Measurements from ENCODE around the gene F12. TPM values are rescaled to one million over a fixed set of nuclear protein-coding genes. Genes with fewer than 3 reads are reported as not detected.

Gene F12
- polyA plus RNA-seq, 3 donors: 1.4 to 5.5 (median 1.5) TPM

- Mint-ChIP-seq H3K4me1 (peaks cover 90% of the 10 kb centered on the region), H3K9me3 (peaks cover 3 to 12% (median 7%) of the 10 kb centered on the region in 7 donors), H3K36me3 (peaks cover 13 to 33% of the 10 kb centered on the region in 2 donors), H3K4me3 (peak overlapping the region; percentile 89 to 95), H3K27me3 (ENCODE audit: low read depth in 3 of 3) (peaks cover 0 to 5% (median 2%) of the 10 kb centered on the region in 3 donors), H3K27ac (peak overlapping the region in 6 of 7 donors; percentile 6 to 86 (median 64))
- peak overlapping the region in 1 of 3 experiments; percentile 96 for H3K4me3 ChIP-seq (replicated peaks in 1 of 3; ENCODE audit: low read depth in 2 of 3, low read length in 3 of 3)
- H3K79me2 ChIP-seq (ENCODE audit: insufficient read depth, low read length): peaks cover 70% of the 10 kb centered on the region
- peak overlapping the region; percentile 96 for H3K4me2 ChIP-seq (replicated peaks; ENCODE audit: extremely low read depth, low read length, poor library complexity, severe bottlenecking)
- H2AFZ ChIP-seq (ENCODE audit: insufficient read depth, low read depth, low read length, poor library complexity, severe bottlenecking): no peak overlapping the region
- no peak overlapping the region for H3K9ac ChIP-seq (ENCODE audit: insufficient read depth, low read length, poor library complexity, severe bottlenecking)
- H3K27me3 ChIP-seq (ENCODE audit: control insufficient read depth in 2 of 2, insufficient read depth in 2 of 2, low read length in 2 of 2): no peaks in the 10 kb centered on the region
- intact Hi-C loops (cut with micrococcal nuclease): no loop called here
- no peak for DNase-seq
- 94% methylated on average over 3 of the region's 3 CpGs for WGBS (ENCODE audit: insufficient coverage)
- H3K9me3 ChIP-seq (replicated peaks in 1 of 2; ENCODE audit: control insufficient read depth in 1 of 2, insufficient read depth in 1 of 2, low read length in 2 of 2): peaks cover 0 to 7% of the 10 kb centered on the region in 2 donors
- peaks cover 66% of the 10 kb centered on the region for H4K20me1 ChIP-seq (ENCODE audit: insufficient read depth, low read length)
- H3K4me1 ChIP-seq (ENCODE audit: control insufficient read depth in 1 of 2, insufficient read depth in 2 of 2, low read length in 2 of 2): peaks cover 91 to 99% of the 10 kb centered on the region in 2 donors
- TF ChIP-seq CTCF (IDR thresholded peaks at IDR 0.05): no peak
- peak overlapping the region in 1 of 2 donors; percentile 2 for H3K27ac ChIP-seq (ENCODE audit: low read depth in 1 of 2, low read length in 2 of 2)
- H3K36me3 ChIP-seq (replicated peaks in 1 of 2; ENCODE audit: control insufficient read depth in 1 of 2, insufficient read depth in 2 of 2, low read length in 2 of 2): peaks cover 6 to 12% of the 10 kb centered on the region in 2 donors
These were observed 49.5 kb downstream of the F12 start for GRCh38 chr5:177359860-177360259.

GRCh38 chr5:177359451-177359851 lies 49.9 kb downstream of the F12 start:
- DNase-seq: no peak

More at GRCh38 chr5:177359451-177359851, 49.9 kb downstream of the F12 start:
- Histone ChIP-seq H3K4me2 (replicated peaks; ENCODE audit: extremely low read depth, low read length, poor library complexity, severe bottlenecking) (peak overlapping the region; percentile 96), H2AFZ (ENCODE audit: insufficient read depth, low read depth, low read length, poor library complexity, severe bottlenecking) (no peak overlapping the region), H3K9me3 (replicated peaks in 1 of 2; ENCODE audit: control insufficient read depth in 1 of 2, insufficient read depth in 1 of 2, low read length in 2 of 2) (peaks cover 0 to 7% of the 10 kb centered on the region in 2 donors), H3K27me3 (ENCODE audit: control insufficient read depth in 2 of 2, insufficient read depth in 2 of 2, low read length in 2 of 2) (no peaks in the 10 kb centered on the region), H3K79me2 (ENCODE audit: insufficient read depth, low read length) (peaks cover 66% of the 10 kb centered on the region), H3K9ac (ENCODE audit: insufficient read depth, low read length, poor library complexity, severe bottlenecking) (no peak overlapping the region), H4K20me1 (ENCODE audit: insufficient read depth, low read length) (peaks cover 62% of the 10 kb centered on the region), H3K4me1 (ENCODE audit: control insufficient read depth in 1 of 2, insufficient read depth in 2 of 2, low read length in 2 of 2) (peaks cover 94 to 100% of the 10 kb centered on the region in 2 donors), H3K4me3 (replicated peaks in 1 of 3; ENCODE audit: low read depth in 2 of 3, low read length in 3 of 3) (peak overlapping the region in 1 of 3 experiments; percentile 96), H3K27ac (ENCODE audit: low read depth in 1 of 2, low read length in 2 of 2) (peak overlapping the region in 1 of 2 donors; percentile 87), H3K36me3 (replicated peaks in 1 of 2; ENCODE audit: control insufficient read depth in 1 of 2, insufficient read depth in 2 of 2, low read length in 2 of 2) (peaks cover 2 to 8% of the 10 kb centered on the region in 2 donors)
- Mint-ChIP-seq H3K27ac (peak overlapping the region in 5 of 7 donors; percentile 80 to 96 (median 86)), H3K36me3 (peaks cover 13 to 29% of the 10 kb centered on the region in 2 donors), H3K4me3 (peak overlapping the region; percentile 89 to 95), H3K9me3 (peaks cover 3 to 12% (median 7%) of the 10 kb centered on the region in 7 donors), H3K4me1 (peaks cover 92% of the 10 kb centered on the region), H3K27me3 (ENCODE audit: low read depth in 3 of 3) (peaks cover 0 to 5% (median 2%) of the 10 kb centered on the region in 3 donors)
- whole genome bisulfite sequencing (ENCODE audit: insufficient coverage): 97% methylated on average over 6 of the region's 6 CpGs
- intact Hi-C loops (cut with micrococcal nuclease): no loop called here
- TF ChIP-seq CTCF (IDR thresholded peaks at IDR 0.05): no peak
